IPS-NIHi7 (cell line): ENCODE measurements around the gene DGUOK.
A peak's percentile ranks its signal among the peaks of the same experiment; 100 is the strongest.

Source experiments
- DNase-seq: peaks from one replicate; pipeline ENCODE4 v3.0.0; 2012; ENCODE audit warnings: mixed read lengths; ENCODE audit errors: extremely low spot score

DGUOK gene

DNA sequence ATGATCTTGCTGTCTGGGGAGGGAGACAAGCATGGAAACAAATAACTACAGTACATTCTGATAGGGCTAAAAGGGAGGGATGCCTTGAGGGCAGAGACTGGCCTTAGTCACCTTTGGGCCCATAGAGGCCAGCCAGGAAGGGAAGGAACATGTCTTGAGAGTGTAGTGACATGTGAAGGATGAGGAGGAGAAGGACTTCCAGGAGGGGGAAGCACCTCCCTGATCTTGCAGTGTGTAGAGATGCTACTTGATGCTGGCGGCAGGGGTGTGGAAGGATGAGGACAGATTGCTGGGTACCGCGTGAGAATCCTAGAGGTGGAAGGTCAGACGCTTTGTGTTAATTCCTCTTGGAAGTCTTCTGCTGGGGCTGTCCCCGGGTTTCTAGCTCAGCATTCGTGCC lies 71.1 kb downstream of the DGUOK start:
- DNase-seq, result no peak

DNA sequence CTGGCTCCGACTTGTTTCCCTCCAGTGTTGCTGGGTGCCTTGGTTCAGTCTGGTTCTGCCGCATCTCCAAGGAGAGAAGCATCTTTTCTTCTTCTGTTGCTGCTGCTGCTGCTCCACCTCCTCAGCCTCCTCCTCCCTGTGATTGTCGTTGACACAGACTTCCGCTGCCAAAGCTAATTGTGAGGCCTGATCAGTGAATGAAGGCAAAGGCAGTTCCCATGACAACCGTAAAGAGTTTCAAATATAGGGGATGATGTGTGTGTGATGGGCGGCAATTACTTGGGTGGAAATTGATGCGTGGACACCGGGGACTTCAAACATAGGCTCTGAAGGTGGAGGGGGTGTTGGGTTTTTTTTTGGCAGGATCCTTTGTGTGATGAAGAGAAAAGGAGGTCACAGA lies 71.8 kb downstream of the DGUOK start:
- no peak for DNase-seq

GRCh38 chr2:73998933-73999332 lies 72.3 kb downstream of the DGUOK start:
- no peak for DNase-seq

GRCh38 chr2:73999881-74000597 lies 73.4 kb downstream of the DGUOK start:
- DNase-seq, result no peak

- no peak for DNase-seq
Observed at GRCh38 chr2:74000666-74001065, 74.0 kb downstream of the DGUOK start.

- no peak for DNase-seq
Observed at GRCh38 chr2:74001121-74001520, 74.4 kb downstream of the DGUOK start.

- DNase-seq, result no peak
Observed at GRCh38 chr2:74001781-74002504, 75.3 kb downstream of the DGUOK start.

DNA sequence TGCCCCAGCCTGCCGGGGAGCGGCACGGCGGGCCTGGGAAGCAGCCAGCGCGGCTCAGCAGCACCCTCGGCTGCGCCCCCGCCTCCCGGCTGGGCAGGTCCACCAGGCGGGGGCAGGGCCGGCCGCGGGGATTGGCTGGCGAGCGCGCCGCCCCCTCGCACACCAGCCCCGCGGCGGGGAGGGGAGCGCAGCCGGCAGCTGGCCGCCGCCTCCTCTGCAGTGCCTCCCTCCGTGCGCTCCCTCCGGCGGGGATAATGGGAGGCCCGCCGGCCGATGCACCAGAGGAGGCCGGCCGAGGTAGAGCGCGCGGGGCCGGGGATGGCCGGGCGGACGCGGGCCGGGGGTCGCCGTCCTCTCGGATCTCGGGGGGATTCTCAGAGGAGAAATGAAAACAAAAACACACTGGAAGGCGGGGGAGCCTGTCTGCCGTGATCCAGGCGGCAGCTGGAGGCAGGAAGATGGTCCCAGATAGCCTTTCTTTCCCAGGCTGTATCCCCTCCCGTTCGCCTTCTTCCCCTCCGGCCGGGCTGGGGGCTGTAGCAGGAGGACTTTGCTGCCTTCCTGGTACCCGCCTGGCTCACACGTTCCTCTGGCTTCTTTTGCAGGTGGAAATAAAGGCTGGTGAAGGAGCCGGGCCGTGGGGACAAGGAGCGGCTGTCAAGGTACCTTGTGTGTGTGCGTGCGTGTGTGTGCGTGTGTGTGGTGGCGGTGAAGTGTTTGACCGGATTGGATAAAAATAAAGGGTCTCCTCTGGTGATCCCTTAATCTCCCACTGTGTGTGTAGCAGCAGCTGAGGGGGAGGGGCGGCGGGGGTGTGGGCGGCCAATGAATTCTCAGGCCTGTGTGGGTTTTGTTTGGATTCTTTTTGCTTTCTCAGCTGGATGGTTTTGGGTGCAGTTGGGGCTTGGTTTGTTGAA lies 76.1 kb downstream of the DGUOK start:
- peak; percentile 94 for DNase-seq

DNA sequence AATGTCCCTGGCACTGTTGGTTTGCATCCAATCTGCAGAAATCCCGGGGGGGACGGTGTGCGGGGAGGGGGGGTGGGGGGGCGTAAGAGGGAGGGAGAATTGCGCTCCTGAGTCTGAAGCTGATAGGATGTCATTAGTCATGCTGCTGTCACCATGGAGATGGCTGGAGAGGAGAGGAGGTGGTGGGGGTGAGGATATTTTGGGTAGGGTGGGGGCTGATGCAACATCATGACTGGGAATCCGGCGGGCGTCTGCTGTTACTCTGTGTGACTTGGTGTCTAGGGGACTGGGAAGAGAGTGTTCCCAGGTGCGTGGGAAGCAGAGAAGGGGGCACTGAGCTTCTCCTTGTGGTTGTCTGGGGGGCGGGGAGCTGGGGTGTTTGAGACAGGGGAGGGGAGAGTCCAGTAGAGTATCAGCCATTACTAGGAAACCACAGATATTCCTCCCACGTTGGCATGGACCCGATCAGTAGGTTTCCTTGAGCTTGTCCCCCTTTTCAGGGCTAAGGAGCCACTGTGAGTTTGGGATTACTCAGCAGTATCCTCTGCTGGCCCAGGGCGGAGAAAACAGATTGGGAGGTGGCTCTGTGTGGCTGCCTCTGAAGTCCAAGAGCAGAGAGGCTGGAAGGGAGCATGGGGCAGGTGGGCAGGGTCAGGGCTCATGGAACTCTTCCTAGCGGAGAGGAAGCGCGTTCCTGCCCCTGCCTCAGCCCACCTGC lies 77.0 kb downstream of the DGUOK start:
- no peak for DNase-seq

DNA sequence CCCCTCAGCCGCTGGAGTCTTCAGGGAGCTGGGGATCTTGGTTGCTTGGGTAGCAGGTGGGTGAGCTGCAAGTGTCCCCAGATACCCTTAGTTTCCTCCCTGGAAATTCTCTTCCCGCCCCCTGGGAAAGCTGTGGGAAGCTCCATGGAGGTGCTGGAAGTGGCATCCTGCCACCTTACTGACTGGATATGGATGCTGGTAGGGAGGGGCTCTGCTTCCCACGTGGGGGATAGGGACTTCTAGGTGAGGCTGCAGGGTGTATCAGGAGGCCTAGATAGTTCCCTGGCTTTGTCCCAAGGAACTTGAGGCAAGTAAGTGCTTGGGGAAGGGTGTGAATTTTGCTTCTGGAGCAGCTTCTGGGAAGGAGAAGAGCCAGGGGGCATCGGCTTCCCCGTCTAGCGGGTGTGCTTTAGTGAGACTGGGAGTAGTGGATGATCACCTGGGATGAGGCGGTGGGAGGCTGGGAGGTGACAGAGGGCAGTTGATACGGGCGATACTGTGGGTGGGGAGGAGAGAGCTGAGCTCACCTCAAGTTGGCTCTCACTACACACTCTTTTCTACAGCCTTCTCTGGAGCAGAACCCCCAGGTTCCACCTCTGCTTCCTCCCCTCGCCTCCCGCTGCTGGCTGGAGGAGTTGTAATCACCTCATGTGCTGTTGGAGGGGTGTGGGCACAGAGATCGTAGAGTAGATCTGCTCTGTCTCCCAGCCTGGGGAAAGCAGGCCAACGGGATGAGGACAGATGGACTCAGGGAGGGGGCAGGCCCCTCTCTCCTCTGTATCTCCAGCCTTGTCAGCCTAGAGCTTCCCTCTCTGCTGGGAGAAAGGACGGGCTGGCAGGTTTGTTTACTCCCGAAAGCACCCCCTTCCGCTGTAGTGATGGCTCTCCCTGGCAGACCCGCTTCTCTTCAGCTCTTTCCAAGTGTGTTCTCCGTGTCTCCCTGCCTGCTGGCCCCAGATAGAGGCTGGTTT lies 77.8 kb downstream of the DGUOK start:
- DNase-seq, result no peak

GRCh38 chr2:74005786-74006185 lies 79.1 kb downstream of the DGUOK start:
- no peak for DNase-seq

GRCh38 chr2:74006459-74006858 lies 79.8 kb downstream of the DGUOK start:
- DNase-seq, result peak; percentile 57

- DNase-seq, result no peak
Observed at GRCh38 chr2:74007121-74007520, 80.4 kb downstream of the DGUOK start.

DNA sequence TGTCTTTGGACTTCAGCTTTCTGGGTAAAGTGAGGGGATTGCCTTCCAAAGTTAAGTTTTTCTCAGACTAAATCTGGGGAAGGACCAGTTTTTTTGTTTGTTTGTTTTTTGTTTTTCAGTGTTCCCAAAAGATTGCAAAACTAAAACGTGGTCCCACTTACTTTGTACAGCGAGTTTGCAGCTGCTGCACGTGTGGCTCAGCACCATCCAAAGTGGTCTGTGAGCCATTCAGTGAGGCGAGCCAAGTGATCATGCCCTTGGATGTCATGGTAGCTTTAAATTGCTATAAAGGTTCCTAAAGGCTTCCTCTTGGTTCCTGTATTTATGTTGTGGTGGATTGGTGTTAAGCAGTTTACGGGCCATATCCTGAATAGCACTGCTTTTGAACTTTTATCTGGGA lies 81.0 kb downstream of the DGUOK start:
- no peak for DNase-seq
